Measurements from ENCODE around the gene MAML1.

The MAML1 gene

DNA sequence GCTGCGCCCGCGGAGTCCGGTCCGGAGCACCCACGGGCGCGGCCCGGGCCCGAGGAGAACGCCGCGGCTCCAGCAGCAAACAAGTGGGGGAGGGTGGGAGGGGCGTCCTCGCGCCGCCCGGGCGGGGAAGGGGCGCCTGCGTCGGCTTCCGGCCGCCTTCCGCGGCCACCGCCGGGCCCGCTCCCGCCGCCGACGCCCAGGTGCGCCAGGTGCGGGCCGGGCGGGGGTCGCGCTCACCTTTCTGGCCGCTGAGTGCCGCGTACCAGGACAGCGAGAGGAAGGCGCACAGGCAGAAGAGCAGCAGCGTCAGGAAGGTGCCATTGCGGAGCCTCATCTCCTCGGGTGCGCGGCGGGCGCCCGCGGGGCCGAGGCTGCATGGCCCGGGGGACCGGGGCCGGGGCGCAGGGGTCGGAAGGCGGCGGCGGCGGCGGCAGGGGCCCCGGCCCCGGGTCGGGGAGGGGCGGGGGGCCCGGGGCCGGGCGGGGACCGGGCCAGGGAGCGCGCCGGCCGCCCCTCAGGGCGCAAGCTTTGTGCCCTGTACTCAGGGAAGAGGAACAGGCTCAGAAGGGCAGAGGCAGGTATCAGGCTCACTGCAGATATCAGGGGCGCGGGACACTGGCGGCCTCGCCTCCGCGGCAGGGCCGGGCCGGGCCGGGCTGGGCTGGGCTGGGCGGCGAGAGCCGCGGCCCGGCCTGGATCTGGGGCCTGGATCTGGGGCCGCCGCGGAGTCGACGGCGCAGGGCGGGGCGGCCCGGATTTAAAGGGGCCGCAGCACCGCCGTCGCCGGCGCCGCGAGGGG is 73.8 kb downstream of the MAML1 start, which contains the start of gene MGAT4B:
Gene MGAT4B (minus strand): TSS at position 617 of the 799 bp plus-strand sequence. CDS start 283 bp downstream, at position 334.
- peak; percentile 71 for DNase-seq

DNA sequence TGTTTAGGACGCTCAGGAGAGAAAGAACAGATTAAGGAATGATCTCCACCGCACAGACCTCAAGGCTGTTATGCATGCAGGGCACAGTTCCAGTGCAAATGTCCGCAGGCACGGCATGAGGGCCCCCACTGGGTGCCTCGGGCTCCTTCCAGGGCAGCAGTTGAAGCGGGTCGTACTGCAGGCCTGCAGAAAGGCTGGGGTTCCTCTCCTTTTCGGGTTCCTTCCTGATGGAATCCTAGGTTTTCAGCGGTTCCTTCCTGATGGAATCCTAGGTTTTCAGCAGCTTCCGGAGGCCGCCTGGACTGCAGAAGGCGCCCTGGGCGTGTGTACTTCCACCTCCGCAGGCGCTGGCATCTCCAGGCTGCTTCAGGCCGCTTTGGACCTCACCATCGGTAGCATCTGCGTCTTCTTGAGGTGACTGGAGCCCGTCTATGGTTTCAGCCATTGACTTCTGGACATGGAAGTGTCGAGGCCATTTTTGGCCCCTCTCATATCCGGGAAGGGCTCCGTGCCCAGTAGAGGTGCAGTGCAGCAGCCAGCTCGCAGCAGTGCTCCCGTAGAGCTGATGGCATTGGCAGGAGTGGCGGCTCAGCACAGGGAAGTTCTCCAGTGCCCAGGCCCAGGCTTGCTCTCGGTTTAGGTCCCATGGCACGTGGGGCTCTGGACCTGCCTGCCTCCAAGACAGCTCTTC is 79.7 kb downstream of the MAML1 start:
- no peak for DNase-seq

DNA sequence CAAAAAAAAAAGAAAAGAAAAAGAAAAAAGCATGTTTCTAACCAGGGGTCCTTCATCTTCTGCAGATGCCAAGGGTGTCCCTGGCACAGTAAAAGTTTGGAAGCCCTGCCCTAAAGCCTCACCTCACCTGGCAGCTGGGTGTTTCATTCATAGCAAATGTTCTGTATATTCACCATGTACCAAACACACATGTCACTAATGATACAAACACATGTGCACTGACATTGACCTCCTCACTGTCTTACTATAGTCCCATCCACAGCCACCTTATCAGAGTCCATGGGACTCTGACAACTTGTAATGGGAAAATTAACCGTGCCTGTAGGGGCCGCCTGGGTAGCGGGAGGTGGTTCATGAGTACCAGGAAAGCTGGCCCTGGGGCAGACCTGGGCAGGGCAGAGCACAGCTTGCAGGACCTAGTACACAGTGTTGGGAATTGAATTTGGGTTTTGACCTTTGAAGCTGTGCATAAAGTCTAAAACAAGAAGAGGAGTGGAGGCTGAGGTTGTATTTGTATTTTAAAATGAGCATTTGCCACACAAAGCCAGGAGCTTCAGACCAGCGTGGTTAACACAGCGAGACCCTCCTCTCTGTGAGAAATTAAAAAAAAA is 80.5 kb downstream of the MAML1 start:
- DNase-seq, result no peak

DNA sequence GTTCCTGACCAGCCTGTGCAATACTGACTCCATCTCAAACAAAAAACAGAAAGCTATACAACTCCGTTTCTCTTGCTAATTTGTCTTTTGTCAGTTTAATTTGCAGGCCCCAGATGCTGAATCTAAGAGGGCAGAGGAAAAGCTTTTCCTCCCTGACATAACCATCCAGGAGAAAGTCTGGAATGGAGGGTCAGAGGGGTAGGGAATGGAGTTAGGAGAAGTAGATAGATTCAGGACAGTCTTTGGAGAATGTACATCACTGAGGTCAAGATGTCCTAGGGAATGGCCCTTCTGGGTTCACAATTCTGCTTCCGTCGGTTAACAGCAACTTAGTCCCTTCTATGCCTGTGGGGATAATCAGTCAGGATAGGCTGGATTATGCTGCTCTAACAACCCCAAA is 81.5 kb downstream of the MAML1 start:
- no peak for DNase-seq

DNA sequence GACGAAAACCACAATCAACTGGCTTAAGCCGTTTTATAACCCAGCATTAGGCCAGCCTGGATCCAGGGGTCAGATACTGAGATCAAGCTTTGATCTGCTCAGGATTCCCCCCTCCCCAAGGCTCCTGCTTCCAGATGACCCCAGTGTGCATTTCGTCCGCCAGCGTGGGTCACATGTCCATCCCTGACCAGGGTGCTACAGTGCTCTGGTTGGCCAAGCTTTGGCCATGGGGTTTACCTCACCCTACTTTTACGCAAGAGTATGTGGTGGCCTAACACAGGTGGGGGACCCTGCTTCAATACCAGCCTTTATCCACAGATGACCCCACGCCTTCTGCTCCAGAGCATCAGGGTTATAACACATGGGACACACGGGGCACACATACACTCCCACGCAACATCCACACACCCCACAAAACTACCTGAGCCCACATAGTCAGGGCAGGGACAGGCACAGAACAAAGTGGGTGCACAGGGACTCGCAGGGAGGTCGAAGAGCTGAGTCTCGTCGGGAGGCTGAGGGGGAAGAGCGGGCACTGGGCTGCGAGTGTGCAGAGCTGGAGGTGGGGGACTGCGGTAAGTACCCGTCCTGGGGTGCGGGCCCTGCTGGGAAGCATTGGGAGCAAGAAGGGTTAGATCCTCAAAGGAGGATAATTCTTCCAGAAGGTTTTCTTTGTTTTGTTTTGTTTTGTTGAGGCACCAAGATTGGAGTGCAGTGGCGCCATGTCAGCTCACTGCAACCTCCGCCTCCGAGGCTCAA is 83.0 kb downstream of the MAML1 start:
- DNase-seq, result no peak

DNA sequence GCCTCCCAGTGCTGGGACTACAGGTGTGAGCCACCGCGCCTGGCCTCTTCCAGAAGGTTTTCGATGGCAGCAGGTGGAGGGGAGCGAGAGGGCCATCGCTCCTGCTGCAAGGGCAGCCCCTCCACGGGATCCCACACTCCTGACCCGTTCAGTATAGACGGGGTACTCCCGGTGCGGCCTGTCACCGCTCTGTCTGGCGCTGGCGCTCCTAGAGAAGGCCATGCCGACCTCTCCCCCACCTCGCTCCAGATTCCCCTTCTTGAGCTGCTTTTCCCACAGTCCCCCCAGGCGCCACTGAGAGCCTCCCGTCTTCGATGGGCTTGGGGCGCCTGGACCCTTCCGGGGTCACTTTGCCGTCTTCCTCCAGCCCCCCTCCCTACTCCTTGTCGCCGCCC is 83.8 kb downstream of the MAML1 start:
- DNase-seq, result no peak

DNA sequence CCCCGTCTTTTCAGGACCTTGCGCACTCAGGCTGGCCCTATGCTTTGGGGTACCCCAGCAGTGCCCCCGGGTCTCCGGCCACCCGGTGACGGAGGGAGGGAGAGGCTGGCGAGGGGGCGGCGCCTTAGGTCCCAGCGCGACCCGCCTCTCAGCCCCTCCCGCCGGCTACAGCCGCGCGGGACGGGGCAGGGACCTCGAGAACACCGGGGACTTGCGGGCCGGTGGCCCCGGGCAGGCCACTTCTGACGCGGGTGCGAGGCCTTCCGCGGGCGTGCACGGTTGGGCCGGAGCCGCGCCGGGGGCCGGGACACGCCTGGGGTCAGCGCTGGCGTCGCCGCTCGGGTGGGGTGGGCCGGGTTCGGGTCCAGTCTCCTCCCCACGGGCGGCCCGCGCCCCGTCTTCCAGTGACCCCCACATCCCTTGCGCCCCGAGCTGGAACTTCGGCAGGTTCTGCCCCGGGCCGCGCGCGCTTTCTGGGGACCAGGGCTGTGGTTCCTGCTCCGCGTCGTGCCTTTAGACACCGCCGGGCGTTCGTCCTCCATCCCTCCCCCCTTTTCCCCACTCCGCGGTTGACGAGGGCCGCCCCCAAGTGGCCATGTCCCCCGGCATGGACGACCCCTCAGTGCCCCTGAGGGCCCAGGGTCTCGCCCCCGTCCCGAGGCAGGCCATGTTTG is 84.3 kb downstream of the MAML1 start:
- DNase-seq, result no peak

DNA sequence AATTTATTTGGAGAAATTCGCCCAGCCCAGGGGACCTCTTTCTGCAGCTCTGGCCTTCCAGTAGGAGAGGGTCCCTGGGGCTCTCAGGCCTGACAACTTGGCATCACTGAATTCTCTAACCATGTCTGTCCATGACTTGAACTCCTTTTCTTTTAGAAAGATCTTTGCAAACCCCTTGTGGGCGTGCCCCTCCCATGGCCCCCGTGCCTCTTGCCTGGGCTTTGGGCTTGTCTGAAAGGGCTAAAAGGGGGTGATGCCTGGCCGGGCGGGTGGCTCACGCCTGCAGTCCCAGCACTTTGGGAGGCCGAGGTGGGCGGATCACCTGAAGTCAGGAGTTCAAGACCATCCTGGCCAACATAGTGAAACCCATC is 84.8 kb downstream of the MAML1 start:
- DNase-seq, result no peak

DNA sequence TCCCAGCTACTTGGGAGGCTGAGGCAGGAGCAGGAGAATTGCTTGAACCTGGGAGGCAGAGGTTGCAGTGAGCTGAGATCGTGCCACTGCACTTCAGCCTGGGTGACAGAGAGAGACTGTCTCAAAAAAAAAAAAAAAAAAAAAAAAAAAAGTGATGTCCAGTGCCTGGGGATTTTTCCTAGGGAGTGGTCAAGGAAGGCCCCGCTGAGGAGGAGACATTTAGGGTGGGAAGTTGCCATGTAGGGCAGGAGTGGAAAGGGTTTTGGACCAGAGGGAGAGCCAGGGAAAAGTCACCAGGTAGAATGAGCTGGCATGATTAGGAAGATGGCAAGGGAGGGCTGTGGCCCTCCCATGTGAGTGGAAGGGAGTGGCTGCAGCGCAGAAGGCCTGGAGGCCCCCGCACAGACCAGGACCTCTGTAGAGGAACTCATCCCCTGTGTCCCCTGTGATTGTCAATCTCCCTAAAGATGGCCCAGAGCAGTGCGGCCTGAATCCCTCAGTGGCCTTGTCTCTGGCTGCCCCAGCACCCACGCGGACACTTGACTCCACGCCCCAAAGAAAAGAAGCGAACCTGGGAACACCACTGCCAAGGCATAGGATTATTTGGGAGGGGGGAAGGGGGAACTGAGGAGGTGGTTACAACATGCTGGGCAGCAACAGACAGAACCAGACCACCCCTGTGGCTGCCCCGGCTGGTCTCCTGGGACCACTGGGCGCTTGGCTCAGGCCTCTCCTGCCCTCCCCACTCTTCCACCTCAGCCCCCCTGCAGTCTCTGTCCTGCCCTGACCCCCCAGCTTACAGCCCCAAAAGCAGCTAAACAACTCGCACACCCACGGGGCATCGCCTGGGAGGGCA is 85.5 kb downstream of the MAML1 start:
- no peak for DNase-seq

DNA sequence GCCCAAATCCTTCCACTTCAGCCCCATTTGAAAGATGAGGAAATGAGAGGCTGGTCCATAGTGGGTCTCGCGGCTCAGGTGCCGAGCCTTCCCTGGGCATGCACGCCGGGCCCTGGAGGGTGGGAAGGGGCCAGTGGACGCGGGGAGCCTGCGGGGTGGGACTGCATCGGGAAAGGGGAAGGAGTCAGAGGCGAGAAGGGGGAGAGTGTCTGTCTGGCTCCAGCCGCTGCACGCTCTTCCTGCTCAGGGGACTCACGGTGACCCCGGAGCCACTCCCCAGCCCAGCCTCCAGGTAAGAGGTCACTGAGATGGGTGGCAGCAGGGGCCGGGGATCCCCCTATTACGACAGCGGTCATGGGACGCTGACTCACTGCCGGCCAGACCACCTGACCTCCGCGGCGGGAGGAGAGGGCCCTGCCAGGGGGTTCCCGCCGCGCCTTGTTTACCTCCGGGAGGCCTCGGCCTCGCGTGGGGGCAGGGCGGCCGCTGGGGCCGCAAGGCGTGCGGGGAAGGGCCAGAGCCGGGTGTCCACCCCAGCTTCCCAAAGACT is 86.2 kb downstream of the MAML1 start:
- DNase-seq, result peak; percentile 85

DNA sequence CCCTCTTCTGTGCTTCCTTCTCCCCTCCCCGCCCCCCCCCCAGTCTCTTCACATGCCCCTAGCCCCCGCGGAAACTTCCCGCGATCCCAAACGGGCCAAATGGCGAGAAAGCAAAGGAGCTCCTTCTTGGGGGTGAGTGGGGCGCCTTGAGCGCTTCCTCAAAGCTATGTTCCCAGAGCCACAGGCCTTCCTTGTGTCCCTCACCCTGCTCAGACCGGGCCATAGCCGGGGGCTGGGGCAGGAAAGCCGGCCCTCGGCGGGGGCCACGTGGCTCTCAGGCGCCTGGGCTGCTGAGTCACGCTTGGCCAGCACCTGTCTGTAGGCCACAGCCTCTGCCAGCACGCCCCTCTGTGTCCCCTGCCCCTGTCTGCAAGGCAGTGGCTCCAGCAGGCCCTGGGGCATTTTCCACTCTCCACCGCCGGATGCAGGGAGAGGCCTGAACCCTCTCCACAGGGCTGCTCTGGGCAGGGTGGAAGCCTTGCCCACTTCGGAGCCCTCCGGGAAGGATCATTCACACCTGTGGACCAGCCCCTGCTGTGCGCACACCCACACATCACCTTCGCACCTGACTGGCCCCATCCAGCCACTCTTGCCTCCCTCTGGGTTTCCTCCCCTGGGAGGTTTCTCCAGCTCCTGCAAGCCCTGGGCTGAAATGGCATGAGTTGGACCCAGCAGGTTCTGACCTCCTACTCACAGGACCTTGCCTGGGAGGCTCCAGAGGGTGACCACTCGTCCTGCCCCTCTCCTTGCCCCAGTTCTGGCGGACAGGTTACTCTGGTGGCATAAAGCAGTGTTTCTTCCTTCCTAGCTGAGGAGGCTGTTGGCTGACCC is 86.9 kb downstream of the MAML1 start:
- peak; percentile 55 for DNase-seq

DNA sequence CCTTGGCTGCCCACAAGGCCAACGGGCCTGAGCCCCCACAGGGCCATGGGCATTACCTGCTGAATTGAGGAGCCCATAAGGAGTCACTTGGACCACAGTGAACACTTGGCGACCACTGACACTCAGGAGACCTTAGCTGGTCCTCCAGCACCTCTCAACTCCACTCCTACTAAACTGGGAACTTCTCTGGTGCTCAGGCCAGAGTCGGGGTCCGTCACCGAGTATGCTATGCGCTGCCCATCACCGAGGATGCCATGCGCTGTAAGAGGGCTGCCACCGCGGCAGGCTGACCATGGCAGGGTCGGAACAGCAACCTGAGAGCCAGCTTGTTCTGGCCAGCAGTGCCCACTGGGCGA is 87.5 kb downstream of the MAML1 start:
- DNase-seq, result no peak

DNA sequence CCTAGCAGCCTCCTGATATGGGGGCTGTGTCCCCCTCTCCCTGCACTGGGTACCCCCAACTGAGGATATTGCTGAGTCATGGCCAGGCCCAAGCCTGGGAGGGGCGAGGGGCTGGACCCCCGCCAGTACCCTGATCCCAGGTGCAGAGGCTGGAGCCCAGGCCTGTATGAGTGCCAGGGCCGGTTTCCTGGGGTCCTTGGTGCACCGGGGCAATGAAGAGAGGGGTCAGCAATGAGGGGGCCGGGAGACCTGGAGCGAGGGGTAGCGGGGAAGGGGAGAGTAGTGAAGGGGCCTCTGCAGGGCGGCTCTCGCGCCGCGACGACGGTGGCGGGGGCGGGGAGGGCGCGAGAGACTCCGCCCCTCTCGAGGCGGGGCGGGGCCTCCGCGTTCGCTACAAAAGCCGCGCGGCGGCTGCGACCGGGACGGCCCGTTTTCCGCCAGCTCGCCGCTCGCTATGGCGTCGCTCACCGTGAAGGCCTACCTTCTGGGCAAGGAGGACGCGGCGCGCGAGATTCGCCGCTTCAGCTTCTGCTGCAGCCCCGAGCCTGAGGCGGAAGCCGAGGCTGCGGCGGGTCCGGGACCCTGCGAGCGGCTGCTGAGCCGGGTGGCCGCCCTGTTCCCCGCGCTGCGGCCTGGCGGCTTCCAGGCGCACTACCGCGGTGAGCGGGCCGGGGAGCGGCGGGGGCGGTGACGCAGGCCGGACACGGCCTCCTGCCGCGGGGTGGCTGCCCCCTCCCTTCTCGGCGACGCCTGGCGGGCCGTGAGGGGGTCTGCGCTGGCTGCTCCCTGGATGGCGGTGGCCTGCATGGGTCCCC is 88.1 kb downstream of the MAML1 start, which contains the start of gene SQSTM1:
Gene SQSTM1 (plus strand): TSS at position 423 of the 815 bp plus-strand sequence. CDS start 32 bp downstream, at position 455.
- DNase-seq, result peak; percentile 84

DNA sequence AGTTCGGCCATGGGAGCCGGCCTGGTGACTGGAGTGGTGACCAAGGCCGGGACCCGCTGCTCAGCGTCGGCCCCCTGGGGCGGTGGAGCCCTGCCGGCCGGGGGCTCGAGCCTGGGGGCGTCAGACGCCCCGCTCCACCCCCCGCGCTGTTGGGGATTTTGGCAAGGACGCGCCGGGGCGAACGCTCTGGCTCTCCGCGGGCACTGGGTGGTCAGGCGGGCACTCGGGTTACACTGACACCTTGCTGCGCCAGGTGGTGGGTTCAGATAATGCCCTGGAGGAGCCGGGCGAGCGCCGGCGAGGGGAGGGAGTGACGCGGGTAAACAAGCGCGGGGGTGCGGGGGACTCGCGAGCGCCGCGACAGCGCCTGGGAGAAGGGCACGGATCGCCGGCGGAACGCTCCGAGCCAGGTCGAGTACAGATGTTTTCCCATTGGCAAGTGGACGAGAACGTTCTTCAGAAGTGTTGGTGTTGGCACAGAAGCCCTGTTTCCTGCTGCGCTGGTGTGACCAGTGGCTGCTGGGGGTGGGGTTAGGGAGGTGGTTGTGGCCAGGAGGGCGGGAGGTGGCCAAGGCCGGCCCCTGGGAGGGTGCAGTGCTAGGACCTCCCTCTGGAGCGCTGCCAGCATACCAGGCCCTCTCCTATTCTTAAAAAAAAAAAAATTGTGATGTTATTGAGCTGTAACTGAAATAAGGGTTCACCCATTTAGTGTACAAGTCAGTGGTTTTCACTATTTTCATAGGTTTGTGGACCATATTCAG is 88.9 kb downstream of the MAML1 start:
- DNase-seq, result peak; percentile 89

DNA sequence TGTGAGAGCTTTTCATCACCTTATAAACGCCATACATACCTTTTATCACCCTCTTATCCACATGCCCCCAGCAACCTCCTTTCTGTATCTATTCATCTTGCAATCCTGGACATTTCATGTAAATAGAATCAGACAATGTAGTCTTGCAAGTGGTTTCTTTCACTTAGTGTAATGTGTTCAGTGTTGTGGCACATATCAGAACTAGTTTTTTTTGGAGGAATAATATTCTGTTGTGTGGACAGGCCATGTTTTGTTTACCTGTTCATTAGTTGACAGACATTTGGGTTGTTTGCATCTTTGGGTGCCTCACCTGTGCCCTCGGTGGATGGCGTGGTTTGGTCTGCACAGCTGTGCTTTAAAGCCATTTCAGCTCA is 89.4 kb downstream of the MAML1 start:
- no peak for DNase-seq

DNA sequence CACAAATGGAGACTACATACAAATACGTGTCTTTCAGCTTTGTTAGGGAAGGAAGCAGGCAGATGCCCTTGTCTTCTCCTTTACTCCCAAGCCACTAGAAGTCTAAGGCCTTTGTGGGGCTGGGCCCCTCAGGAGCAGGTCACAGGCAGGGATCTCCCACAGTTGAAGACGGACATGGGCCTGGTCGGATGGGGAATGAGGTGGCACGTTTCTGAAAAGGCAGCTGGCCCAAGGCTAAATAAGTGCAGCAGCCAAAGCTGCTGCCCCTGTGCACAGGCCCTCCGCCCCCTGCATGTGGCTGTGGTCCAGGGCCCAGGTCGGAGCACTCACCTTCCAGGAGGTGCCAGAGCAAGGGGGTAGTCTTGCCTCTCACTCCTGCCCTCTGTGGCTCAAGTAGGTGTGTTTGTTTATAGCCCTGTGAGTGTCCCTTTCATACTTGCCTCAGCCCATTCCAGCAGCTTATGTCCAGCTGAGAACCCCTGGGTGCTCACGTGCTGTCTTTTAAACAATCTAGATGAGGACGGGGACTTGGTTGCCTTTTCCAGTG is 89.9 kb downstream of the MAML1 start:
- no peak for DNase-seq

DNA sequence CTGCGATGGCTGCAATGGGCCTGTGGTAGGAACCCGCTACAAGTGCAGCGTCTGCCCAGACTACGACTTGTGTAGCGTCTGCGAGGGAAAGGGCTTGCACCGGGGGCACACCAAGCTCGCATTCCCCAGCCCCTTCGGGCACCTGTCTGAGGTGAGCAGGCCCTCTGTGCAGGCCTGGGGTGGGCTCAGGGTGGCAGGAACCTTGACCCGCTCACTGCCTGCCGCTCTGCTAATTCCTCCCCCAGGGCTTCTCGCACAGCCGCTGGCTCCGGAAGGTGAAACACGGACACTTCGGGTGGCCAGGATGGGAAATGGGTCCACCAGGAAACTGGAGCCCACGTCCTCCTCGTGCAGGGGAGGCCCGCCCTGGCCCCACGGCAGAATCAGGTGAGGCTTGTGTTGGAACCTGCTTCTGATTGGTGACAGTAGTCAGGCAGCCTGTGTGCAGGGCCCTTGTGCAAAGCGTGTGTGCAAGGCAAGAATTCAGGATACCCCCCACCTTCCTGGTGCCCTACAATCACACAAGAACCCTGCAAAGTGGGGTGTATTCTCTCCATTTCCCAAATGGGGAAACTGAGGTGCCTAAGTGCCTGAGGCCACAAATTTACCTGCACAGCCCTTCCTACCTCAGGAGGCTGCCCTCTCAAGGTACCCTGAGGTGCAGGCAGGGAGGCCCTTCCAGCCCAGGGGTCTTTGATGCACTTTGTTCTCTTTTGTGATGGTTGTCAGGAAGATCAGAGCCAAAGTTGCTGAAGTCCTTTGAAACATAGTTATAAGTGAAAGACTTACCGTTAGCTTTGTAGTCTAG is 91.5 kb downstream of the MAML1 start:
- DNase-seq, result no peak

DNA sequence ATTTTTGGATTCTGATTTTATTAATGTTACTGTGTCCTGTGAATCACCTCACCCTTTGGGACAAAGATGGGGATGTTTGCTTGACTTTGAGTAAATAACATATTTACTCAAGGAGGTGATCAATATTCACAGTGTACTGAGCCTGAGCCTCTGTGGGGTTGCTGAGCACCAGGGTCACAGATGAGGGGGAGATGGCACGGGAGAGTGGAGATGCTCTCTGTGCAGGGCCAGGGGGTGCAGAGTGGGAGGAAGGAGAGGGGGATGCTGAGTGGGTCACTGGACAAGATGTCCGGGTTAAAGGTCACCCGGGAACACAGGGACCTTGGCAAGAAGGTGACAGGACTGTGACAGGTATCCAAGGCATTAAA is 92.1 kb downstream of the MAML1 start:
- no peak for DNase-seq
